ENCODE measurements around the gene WWC2.

DNA sequence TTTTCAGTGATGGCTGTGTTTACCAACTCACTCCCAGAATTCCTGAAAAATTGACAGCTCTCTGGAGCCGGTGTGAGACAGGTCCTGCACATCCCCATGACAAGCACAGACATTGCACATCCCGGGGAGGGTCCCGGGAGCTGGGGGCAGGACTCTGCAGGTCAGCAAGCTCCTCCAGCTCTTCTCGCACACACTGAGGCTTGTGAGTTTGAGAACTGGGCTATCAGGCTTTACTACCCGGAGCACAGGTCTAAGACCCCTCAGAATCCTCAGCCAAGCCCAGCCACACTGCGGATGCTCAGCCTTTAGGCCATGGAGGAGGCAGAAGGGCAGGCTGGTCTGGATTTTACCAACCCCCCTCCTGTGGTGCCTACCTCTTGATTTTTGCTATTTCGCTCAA lies 228.8 kb downstream of the WWC2 start:
- TF ChIP-seq YY1 (IDR thresholded peaks at IDR 0.05; ENCODE audit: insufficient read depth, insufficient read length), result no peak
- no peak for TF ChIP-seq SUZ12 (IDR thresholded peaks at IDR 0.05; ENCODE audit: extremely low read depth, insufficient read depth, insufficient read length)
- TF ChIP-seq ZNF274 (IDR thresholded peaks at IDR 0.05; ENCODE audit: low read depth, low read length), result no peak
